ENCODE measurements around the gene NKAIN2.
"Not testable (repeated sequence)": the region's sequence is repeated elsewhere in the genome, so short reads cannot be mapped to it uniquely, and the experiment has no call there.

NKAIN2 gene

GRCh38 chr6:124459268-124459667 is 655.6 kb downstream of the NKAIN2 start:
- H3K4me1 ChIP-seq (ENCODE audit: control insufficient read depth, insufficient read depth, low read length), result no peaks in the 10 kb centered on the region
- H3K36me3 ChIP-seq (ENCODE audit: control insufficient read depth in 2 of 2, insufficient read depth in 2 of 2, low read length in 2 of 2), result no peaks in the 10 kb centered on the region
- H3K9ac ChIP-seq (ENCODE audit: low read length in 2 of 2), result no peak overlapping the region
- no peaks in the 10 kb centered on the region for H3K9me3 ChIP-seq (ENCODE audit: control insufficient read depth in 2 of 2, low read length in 2 of 2)
- H3K27me3 ChIP-seq (ENCODE audit: control insufficient read depth in 1 of 2, insufficient read depth in 2 of 2, low read length in 2 of 2), result no peaks in the 10 kb centered on the region
- no peak overlapping the region for H3K4me3 ChIP-seq (ENCODE audit: low read length in 2 of 2)
- no peak overlapping the region for H3K27ac ChIP-seq (ENCODE audit: low read length)

- no peak overlapping the region for H3K27ac ChIP-seq (ENCODE audit: low read length)
- H3K4me1 ChIP-seq (ENCODE audit: control insufficient read depth, insufficient read depth, low read length), result no peaks in the 10 kb centered on the region
- H3K9ac ChIP-seq (ENCODE audit: low read length in 2 of 2), result no peak overlapping the region
- no peaks in the 10 kb centered on the region for H3K27me3 ChIP-seq (ENCODE audit: control insufficient read depth in 1 of 2, insufficient read depth in 2 of 2, low read length in 2 of 2)
- H3K36me3 ChIP-seq (ENCODE audit: control insufficient read depth in 2 of 2, insufficient read depth in 2 of 2, low read length in 2 of 2), result no peaks in the 10 kb centered on the region
- no peak overlapping the region for H3K4me3 ChIP-seq (ENCODE audit: low read length in 2 of 2)
- H3K9me3 ChIP-seq (ENCODE audit: control insufficient read depth in 2 of 2, low read length in 2 of 2), result no peaks in the 10 kb centered on the region
Measured at GRCh38 chr6:124462750-124463149, 659.1 kb downstream of the NKAIN2 start.

- Histone ChIP-seq H3K27ac (ENCODE audit: low read length) (no peak overlapping the region), H3K36me3 (ENCODE audit: control insufficient read depth in 2 of 2, insufficient read depth in 2 of 2, low read length in 2 of 2) (no peaks in the 10 kb centered on the region), H3K9me3 (ENCODE audit: control insufficient read depth in 2 of 2, low read length in 2 of 2) (no peaks in the 10 kb centered on the region), H3K4me3 (ENCODE audit: low read length in 2 of 2) (no peak overlapping the region), H3K4me1 (ENCODE audit: control insufficient read depth, insufficient read depth, low read length) (no peaks in the 10 kb centered on the region), H3K27me3 (ENCODE audit: control insufficient read depth in 1 of 2, insufficient read depth in 2 of 2, low read length in 2 of 2) (no peaks in the 10 kb centered on the region), H3K9ac (ENCODE audit: low read length in 2 of 2) (no peak overlapping the region)
Measured at GRCh38 chr6:124463271-124463670, 659.6 kb downstream of the NKAIN2 start.

GRCh38 chr6:124464600-124464999 is 660.9 kb downstream of the NKAIN2 start:
- H3K27me3 ChIP-seq (ENCODE audit: control insufficient read depth in 1 of 2, insufficient read depth in 2 of 2, low read length in 2 of 2); H3K9me3 ChIP-seq (ENCODE audit: control insufficient read depth in 2 of 2, low read length in 2 of 2); H3K36me3 ChIP-seq (ENCODE audit: control insufficient read depth in 2 of 2, insufficient read depth in 2 of 2, low read length in 2 of 2); H3K4me1 ChIP-seq (ENCODE audit: control insufficient read depth, insufficient read depth, low read length); H3K4me3 ChIP-seq (ENCODE audit: low read length in 2 of 2); H3K9ac ChIP-seq (ENCODE audit: low read length in 2 of 2); H3K27ac ChIP-seq (ENCODE audit: low read length): not testable (repeated sequence)

- no peak overlapping the region for H3K9ac ChIP-seq (ENCODE audit: low read length in 2 of 2)
- no peaks in the 10 kb centered on the region for H3K27me3 ChIP-seq (ENCODE audit: control insufficient read depth in 1 of 2, insufficient read depth in 2 of 2, low read length in 2 of 2)
- H3K27ac ChIP-seq (ENCODE audit: low read length), result no peak overlapping the region
- no peaks in the 10 kb centered on the region for H3K36me3 ChIP-seq (ENCODE audit: control insufficient read depth in 2 of 2, insufficient read depth in 2 of 2, low read length in 2 of 2)
- H3K9me3 ChIP-seq (ENCODE audit: control insufficient read depth in 2 of 2, low read length in 2 of 2), result no peaks in the 10 kb centered on the region
- no peak overlapping the region for H3K4me3 ChIP-seq (ENCODE audit: low read length in 2 of 2)
- H3K4me1 ChIP-seq (ENCODE audit: control insufficient read depth, insufficient read depth, low read length), result no peaks in the 10 kb centered on the region
Measured at GRCh38 chr6:124466949-124467348, 663.3 kb downstream of the NKAIN2 start.

- no peak overlapping the region for H3K4me3 ChIP-seq (ENCODE audit: low read length in 2 of 2)
- H3K27ac ChIP-seq (ENCODE audit: low read length), result no peak overlapping the region
- no peaks in the 10 kb centered on the region for H3K27me3 ChIP-seq (ENCODE audit: control insufficient read depth in 1 of 2, insufficient read depth in 2 of 2, low read length in 2 of 2)
- H3K4me1 ChIP-seq (ENCODE audit: control insufficient read depth, insufficient read depth, low read length), result no peaks in the 10 kb centered on the region
- no peaks in the 10 kb centered on the region for H3K9me3 ChIP-seq (ENCODE audit: control insufficient read depth in 2 of 2, low read length in 2 of 2)
- no peaks in the 10 kb centered on the region for H3K36me3 ChIP-seq (ENCODE audit: control insufficient read depth in 2 of 2, insufficient read depth in 2 of 2, low read length in 2 of 2)
- H3K9ac ChIP-seq (ENCODE audit: low read length in 2 of 2), result no peak overlapping the region
Measured at GRCh38 chr6:124467366-124467765, 663.7 kb downstream of the NKAIN2 start.

GRCh38 chr6:124470803-124471202 is 667.1 kb downstream of the NKAIN2 start:
- no peaks in the 10 kb centered on the region for H3K27me3 ChIP-seq (ENCODE audit: control insufficient read depth in 1 of 2, insufficient read depth in 2 of 2, low read length in 2 of 2)
- H3K9ac ChIP-seq (ENCODE audit: low read length in 2 of 2), result no peak overlapping the region
- no peaks in the 10 kb centered on the region for H3K36me3 ChIP-seq (ENCODE audit: control insufficient read depth in 2 of 2, insufficient read depth in 2 of 2, low read length in 2 of 2)
- H3K4me1 ChIP-seq (ENCODE audit: control insufficient read depth, insufficient read depth, low read length), result no peaks in the 10 kb centered on the region
- no peak overlapping the region for H3K27ac ChIP-seq (ENCODE audit: low read length)
- H3K9me3 ChIP-seq (ENCODE audit: control insufficient read depth in 2 of 2, low read length in 2 of 2), result no peaks in the 10 kb centered on the region
- no peak overlapping the region for H3K4me3 ChIP-seq (ENCODE audit: low read length in 2 of 2)

- H3K4me1 ChIP-seq (ENCODE audit: control insufficient read depth, insufficient read depth, low read length), result no peaks in the 10 kb centered on the region
- H3K36me3 ChIP-seq (ENCODE audit: control insufficient read depth in 2 of 2, insufficient read depth in 2 of 2, low read length in 2 of 2), result no peaks in the 10 kb centered on the region
- no peaks in the 10 kb centered on the region for H3K27me3 ChIP-seq (ENCODE audit: control insufficient read depth in 1 of 2, insufficient read depth in 2 of 2, low read length in 2 of 2)
- no peaks in the 10 kb centered on the region for H3K9me3 ChIP-seq (ENCODE audit: control insufficient read depth in 2 of 2, low read length in 2 of 2)
- no peak overlapping the region for H3K4me3 ChIP-seq (ENCODE audit: low read length in 2 of 2)
- no peak overlapping the region for H3K27ac ChIP-seq (ENCODE audit: low read length)
- H3K9ac ChIP-seq (ENCODE audit: low read length in 2 of 2), result no peak overlapping the region
Measured at GRCh38 chr6:124475176-124475575, 671.5 kb downstream of the NKAIN2 start.

- H3K4me3 ChIP-seq (ENCODE audit: low read length in 2 of 2), result no peak overlapping the region
- H3K27me3 ChIP-seq (ENCODE audit: control insufficient read depth in 1 of 2, insufficient read depth in 2 of 2, low read length in 2 of 2), result no peaks in the 10 kb centered on the region
- H3K9me3 ChIP-seq (ENCODE audit: control insufficient read depth in 2 of 2, low read length in 2 of 2), result no peaks in the 10 kb centered on the region
- no peaks in the 10 kb centered on the region for H3K4me1 ChIP-seq (ENCODE audit: control insufficient read depth, insufficient read depth, low read length)
- H3K36me3 ChIP-seq (ENCODE audit: control insufficient read depth in 2 of 2, insufficient read depth in 2 of 2, low read length in 2 of 2), result no peaks in the 10 kb centered on the region
- no peak overlapping the region for H3K27ac ChIP-seq (ENCODE audit: low read length)
- no peak overlapping the region for H3K9ac ChIP-seq (ENCODE audit: low read length in 2 of 2)
Measured at GRCh38 chr6:124478906-124479305, 675.2 kb downstream of the NKAIN2 start.

GRCh38 chr6:124479991-124480430 is 676.3 kb downstream of the NKAIN2 start:
- no peak overlapping the region for H3K9ac ChIP-seq (ENCODE audit: low read length in 2 of 2)
- H3K27me3 ChIP-seq (ENCODE audit: control insufficient read depth in 1 of 2, insufficient read depth in 2 of 2, low read length in 2 of 2), result no peaks in the 10 kb centered on the region
- H3K4me1 ChIP-seq (ENCODE audit: control insufficient read depth, insufficient read depth, low read length), result no peaks in the 10 kb centered on the region
- no peaks in the 10 kb centered on the region for H3K9me3 ChIP-seq (ENCODE audit: control insufficient read depth in 2 of 2, low read length in 2 of 2)
- H3K36me3 ChIP-seq (ENCODE audit: control insufficient read depth in 2 of 2, insufficient read depth in 2 of 2, low read length in 2 of 2), result no peaks in the 10 kb centered on the region
- H3K4me3 ChIP-seq (ENCODE audit: low read length in 2 of 2), result no peak overlapping the region
- no peak overlapping the region for H3K27ac ChIP-seq (ENCODE audit: low read length)

GRCh38 chr6:124482071-124482491 is 678.4 kb downstream of the NKAIN2 start:
- Histone ChIP-seq H3K27me3 (ENCODE audit: control insufficient read depth in 1 of 2, insufficient read depth in 2 of 2, low read length in 2 of 2) (no peaks in the 10 kb centered on the region), H3K4me3 (ENCODE audit: low read length in 2 of 2) (no peak overlapping the region), H3K27ac (ENCODE audit: low read length) (no peak overlapping the region), H3K9ac (ENCODE audit: low read length in 2 of 2) (no peak overlapping the region), H3K9me3 (ENCODE audit: control insufficient read depth in 2 of 2, low read length in 2 of 2) (no peaks in the 10 kb centered on the region), H3K36me3 (ENCODE audit: control insufficient read depth in 2 of 2, insufficient read depth in 2 of 2, low read length in 2 of 2) (no peaks in the 10 kb centered on the region), H3K4me1 (ENCODE audit: control insufficient read depth, insufficient read depth, low read length) (no peaks in the 10 kb centered on the region)
